HG03025 (cell line): ENCODE data around the gene SLC16A4.

Source experiments
- ATAC-seq: cut with Tn5 transposase; IDR thresholded peaks from one replicate; pipeline ENCODE4 v1.9.1; 2021; ENCODE audit warnings: mild to moderate bottlenecking, moderate library complexity; ENCODE audit not compliant: unreplicated experiment, low FRiP score

SLC16A4 gene

GRCh38 chr1:110337704-110338308 is 53.0 kb downstream of the SLC16A4 start:
- ATAC-seq = no peak

- no peak for ATAC-seq
Measured at GRCh38 chr1:110336300-110337039, 54.4 kb downstream of the SLC16A4 start.

- no peak for ATAC-seq
Measured at GRCh38 chr1:110335265-110335664, 55.6 kb downstream of the SLC16A4 start.

- no peak for ATAC-seq
Measured at GRCh38 chr1:110328700-110329099, 62.1 kb downstream of the SLC16A4 start.

- ATAC-seq = no peak
Measured at GRCh38 chr1:110328274-110328673, 62.6 kb downstream of the SLC16A4 start.

- no peak for ATAC-seq
Measured at GRCh38 chr1:110326826-110327225, 64.0 kb downstream of the SLC16A4 start.

- ATAC-seq = no peak
Measured at GRCh38 chr1:110324667-110325066, 66.2 kb downstream of the SLC16A4 start.

GRCh38 chr1:110321846-110322245 is 69.0 kb downstream of the SLC16A4 start:
- no peak for ATAC-seq

- ATAC-seq = no peak
Measured at GRCh38 chr1:110321045-110321444, 69.8 kb downstream of the SLC16A4 start.

GRCh38 chr1:110320168-110320518 is 70.7 kb downstream of the SLC16A4 start:
- no peak for ATAC-seq

- ATAC-seq = no peak
Measured at GRCh38 chr1:110319332-110320167, 71.3 kb downstream of the SLC16A4 start.

GRCh38 chr1:110318046-110318445 is 72.8 kb downstream of the SLC16A4 start:
- no peak for ATAC-seq

GRCh38 chr1:110316735-110317134 is 74.1 kb downstream of the SLC16A4 start:
- ATAC-seq = no peak
